C4-2B (cell line): ENCODE data around the gene HTT.

ENCODE experiments used
- H3K27ac ChIP-seq: fragments of 450-650 bp; 2 replicates; pipeline ENCODE4 v1.5.1; 2017
- ZFX ChIP-seq: fragments of 450-650 bp; IDR thresholded peaks from 2 replicates; pipeline ENCODE4 v1.6.1; 2017
- TF ChIP-seq, protein P1 (sequence below): fragments of 450-650 bp; conservative IDR thresholded peaks from 2 replicates; pipeline ENCODE4 v1.5.1; 2017; ENCODE audit warnings: mild to moderate bottlenecking

The HTT gene

DNA sequence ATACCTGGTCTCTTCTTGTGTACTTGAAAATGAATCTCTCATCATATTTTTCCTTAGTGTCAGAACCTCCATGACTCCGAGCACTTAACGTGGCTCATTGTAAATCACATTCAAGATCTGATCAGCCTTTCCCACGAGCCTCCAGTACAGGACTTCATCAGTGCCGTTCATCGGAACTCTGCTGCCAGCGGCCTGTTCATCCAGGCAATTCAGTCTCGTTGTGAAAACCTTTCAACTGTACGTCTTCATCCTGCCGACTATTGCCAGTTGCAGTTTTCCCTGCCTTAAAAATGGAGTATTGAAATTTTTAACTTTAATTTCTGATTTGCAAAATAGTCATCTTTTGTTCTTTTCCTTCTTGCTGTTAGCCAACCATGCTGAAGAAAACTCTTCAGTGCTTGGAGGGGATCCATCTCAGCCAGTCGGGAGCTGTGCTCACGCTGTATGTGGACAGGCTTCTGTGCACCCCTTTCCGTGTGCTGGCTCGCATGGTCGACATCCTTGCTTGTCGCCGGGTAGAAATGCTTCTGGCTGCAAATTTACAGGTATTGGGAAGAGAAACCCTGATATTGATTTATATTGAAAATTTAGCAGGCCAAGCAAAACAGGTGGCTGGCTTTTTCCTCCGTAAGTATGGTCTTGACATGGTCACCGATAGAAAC, 132.1 kb downstream of the HTT start:
- H3K27ac ChIP-seq: no peak overlapping the region
- TF ChIP-seq, protein P1, sequence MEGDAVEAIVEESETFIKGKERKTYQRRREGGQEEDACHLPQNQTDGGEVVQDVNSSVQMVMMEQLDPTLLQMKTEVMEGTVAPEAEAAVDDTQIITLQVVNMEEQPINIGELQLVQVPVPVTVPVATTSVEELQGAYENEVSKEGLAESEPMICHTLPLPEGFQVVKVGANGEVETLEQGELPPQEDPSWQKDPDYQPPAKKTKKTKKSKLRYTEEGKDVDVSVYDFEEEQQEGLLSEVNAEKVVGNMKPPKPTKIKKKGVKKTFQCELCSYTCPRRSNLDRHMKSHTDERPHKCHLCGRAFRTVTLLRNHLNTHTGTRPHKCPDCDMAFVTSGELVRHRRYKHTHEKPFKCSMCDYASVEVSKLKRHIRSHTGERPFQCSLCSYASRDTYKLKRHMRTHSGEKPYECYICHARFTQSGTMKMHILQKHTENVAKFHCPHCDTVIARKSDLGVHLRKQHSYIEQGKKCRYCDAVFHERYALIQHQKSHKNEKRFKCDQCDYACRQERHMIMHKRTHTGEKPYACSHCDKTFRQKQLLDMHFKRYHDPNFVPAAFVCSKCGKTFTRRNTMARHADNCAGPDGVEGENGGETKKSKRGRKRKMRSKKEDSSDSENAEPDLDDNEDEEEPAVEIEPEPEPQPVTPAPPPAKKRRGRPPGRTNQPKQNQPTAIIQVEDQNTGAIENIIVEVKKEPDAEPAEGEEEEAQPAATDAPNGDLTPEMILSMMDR: no peak
- TF ChIP-seq ZFX: no peak

DNA sequence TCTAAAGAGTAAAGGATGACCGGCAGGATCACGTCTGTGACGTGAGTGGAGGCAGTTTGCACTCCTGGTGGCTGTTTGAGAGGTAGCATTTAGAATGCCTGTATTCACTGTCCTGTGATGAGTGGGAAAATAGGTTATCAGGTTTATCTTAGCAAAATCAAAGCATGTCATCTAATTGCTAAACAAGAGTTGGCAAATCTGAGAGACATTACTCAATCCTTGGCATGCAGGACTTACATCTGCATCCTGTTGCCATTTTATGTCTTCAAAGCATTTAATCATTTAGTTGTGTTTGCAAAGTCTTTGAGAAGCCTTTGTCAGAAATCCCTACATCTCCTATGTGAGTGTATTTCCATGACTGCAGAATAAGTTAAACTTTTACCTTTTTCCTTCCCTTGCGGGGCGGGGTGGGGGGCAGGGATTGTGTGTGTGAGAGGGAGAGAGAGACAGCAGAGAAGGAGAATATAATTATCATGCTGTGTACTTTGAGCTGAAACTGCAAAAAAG, 133.1 kb downstream of the HTT start:
- no peak for TF ChIP-seq ZFX
- TF ChIP-seq, protein P1: no peak
- H3K27ac ChIP-seq: no peak overlapping the region

DNA sequence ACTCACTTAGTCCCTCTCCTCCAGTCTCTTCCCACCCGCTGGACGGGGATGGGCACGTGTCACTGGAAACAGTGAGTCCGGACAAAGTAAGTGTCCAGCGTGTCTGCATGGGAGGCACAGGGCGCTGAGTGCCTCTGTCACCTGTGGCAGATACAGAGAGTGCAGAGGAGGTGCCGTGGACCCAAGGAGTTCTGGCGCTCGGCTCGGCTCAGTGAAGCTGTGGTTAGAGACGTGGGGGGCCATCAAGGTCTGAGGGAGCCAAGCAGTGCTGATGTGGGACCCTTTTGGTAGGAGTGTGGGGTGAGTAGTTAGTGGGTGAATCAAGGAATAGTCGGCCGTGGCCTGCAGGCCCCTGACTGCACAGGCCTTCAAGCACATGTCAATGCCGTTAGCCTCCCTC, 134.3 kb downstream of the HTT start:
- TF ChIP-seq, protein P1: no peak
- no peak overlapping the region for H3K27ac ChIP-seq

DNA sequence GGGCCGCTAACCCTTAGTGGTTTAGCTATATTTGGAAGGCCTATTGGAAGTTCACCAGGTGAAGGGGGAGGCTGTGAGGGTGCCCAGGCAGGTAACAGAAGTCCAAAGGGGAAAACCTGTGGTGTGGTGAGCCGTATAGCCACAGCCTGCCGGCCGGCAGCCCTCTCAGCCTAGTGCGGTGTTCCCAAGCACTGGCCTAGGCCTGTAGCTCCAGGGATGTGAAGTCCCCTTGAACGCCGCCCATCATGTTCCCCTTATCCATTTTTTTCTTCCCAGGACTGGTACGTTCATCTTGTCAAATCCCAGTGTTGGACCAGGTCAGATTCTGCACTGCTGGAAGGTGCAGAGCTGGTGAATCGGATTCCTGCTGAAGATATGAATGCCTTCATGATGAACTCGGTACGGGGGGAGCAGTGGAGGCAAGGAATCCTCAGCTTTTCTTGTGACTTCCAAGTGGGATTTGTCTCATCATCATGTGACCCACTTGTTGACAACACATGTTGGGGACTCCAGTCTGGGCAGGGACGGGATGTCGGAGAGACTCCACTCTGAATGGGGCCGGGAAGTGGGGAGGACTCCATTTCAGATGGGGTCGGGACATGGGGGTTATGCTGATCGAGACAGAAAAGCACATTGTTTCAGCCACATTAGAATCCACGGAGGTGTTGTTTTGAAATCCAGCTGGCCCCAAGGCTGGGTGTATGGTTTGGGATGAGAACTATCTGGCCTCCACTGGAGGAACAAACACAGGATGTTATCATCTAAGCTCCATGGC, 135.3 kb downstream of the HTT start:
- H3K27ac ChIP-seq: no peak overlapping the region
- TF ChIP-seq ZFX: no peak
- TF ChIP-seq, protein P1: no peak

DNA sequence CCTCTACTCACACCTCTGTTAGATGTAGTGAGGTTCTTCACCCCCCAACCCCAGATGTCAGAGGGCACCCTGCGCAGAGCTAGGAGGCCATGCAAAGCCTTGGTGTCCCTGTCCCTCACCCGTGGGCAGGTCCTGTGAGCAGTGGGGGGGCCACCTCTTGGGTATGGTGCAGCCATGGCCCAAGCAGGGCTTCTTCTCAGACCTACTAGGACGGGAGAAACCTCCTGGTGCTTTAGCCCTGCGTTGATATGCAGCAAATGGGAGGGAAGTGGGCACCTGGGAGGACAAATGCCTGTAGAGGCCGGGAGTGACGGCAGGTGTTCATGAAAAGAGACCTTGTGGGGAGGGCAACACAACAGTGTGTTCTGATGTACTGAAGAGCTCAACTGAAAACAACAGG, 136.0 kb downstream of the HTT start:
- no peak overlapping the region for H3K27ac ChIP-seq
- TF ChIP-seq, protein P1: no peak
- no peak for TF ChIP-seq ZFX

DNA sequence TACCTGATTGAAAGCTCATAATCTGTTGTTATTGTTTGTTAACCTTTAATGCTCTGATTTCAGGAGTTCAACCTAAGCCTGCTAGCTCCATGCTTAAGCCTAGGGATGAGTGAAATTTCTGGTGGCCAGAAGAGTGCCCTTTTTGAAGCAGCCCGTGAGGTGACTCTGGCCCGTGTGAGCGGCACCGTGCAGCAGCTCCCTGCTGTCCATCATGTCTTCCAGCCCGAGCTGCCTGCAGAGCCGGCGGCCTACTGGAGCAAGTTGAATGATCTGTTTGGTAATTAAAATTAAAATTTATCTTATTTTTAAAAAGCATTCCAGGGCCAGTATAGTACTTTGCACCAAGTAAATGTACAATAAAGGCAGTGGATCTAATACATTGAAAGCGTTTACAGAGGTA, 137.4 kb downstream of the HTT start:
- H3K27ac ChIP-seq: no peak overlapping the region
- TF ChIP-seq, protein P1: no peak
- TF ChIP-seq ZFX: no peak

DNA sequence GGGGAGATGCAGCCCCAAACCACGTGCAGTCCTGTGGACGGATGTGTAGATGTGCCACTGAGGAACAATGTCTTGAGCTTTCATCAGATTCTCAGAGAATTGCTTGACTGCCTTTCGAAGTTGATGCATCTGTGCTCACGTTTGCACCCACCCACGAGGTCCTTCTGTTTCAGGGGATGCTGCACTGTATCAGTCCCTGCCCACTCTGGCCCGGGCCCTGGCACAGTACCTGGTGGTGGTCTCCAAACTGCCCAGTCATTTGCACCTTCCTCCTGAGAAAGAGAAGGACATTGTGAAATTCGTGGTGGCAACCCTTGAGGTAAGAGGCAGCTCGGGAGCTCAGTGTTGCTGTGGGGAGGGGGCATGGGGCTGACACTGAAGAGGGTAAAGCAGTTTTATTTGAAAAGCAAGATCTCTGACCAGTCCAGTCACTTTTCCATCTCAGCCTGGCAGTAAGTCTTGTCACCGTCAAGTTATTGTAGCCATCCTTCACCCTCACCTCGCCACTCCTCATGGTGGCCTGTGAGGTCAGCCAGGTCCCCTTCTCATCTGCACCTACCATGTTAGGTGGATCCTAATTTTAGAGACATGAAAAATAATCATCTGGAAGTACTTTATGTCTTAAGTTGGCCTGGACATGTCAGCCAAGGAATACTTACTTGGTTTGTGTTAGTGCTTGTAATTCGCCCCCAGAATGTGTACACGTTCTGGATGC, 138.1 kb downstream of the HTT start:
- TF ChIP-seq, protein P1: no peak
- TF ChIP-seq ZFX: no peak
- H3K27ac ChIP-seq: no peak overlapping the region
